Measurements from ENCODE around the gene RPL34. TPM values are rescaled to one million over a fixed set of nuclear protein-coding genes. Genes with fewer than 3 reads are reported as not detected.

The RPL34 gene
- total and polyA plus RNA-seq, 2 of the 8 experiments (the other 6 are each of a cell fraction or from before 2014, with no cell fraction given) = 1,430 to 2,987 TPM

DNA sequence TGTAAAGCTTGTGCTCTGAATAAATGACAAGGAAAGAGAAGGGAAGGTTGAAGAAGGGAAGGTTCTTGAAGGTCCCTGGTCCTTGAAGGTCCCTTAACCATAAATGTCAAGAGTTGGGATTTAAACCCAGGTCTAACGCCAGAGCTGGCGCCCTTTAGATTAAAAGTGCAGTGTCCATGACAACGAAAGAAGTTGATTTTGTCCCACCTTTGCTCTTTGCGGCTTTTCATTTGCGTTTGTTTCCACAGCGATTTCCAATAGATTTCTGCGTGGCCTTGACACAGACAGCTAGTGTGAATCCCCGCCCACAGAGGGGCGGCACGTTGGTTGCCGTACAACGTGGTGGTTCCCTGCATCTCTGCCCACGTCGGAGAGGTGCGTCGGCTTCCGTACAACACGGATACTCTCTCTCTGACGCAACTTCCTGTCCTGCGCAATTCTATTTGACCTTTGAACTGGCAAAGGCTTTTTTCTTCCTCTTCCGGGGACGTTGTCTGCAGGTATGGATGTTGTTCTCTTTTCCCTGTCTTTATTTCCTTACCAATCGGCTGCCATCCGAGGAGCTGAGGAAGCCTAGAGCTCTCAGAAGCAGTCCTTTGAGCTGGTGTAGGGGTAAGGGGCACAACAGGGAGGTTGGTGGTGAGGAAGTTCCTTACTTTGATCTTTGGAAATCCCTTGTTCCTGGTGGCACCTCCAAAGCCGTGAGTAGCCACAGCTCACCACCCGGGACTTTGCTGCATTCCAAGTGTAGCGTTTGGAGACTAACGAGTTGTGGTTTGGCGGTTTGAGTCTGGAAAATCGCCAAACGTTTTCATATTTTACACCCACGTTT is at the start of gene RPL34 (continued):
- TF ChIP-seq SIN3A (conservative IDR thresholded peaks at IDR 0.05 in 1 of 2, IDR thresholded peaks at IDR 0.05 in 1 of 2; ENCODE audit: low read depth in 1 of 2, low read length in 2 of 2) (peak in 1 of 2 experiments; percentile 72; a peak in 2 of 4 replicates), TEAD4 (IDR thresholded peaks at IDR 0.05; ENCODE audit: low read depth, low read length) (0 out of 2 replicates have a peak, but pooled peaks have one; percentile 22), CREB1 (IDR thresholded peaks at IDR 0.05) (peak; percentile 96), PHF8 (conservative IDR thresholded peaks at IDR 0.05; ENCODE audit: low read depth, low read length) (peak; percentile 94), CEBPB (IDR thresholded peaks at IDR 0.05; ENCODE audit: low read depth, low read length) (peak; percentile 89)

All from H1 (cell line).